Endothelial cell of umbilical vein (primary cell): ENCODE results near the gene GPS1. TPM values are rescaled to one million over a fixed set of nuclear protein-coding genes. Genes with fewer than 3 reads are reported as not detected.

Experiments used
- BruUV-seq: library from RNA; stranded (reverse); fragments of 400-500 nt; replicated peaks from 2 replicates; lab custom pipeline; 2021; lab: Mats Ljungman, UMichigan
- CTCF ChIA-PET: fragments of 300-600, 350-600 bp; sonication (Branson Sonifier 250); formaldehyde crosslinking; loops from one replicate; lab custom pipeline; 2021; ENCODE audit warnings: antibody characterized with exemption, inconsistent platforms; lab: Charles Lee
- POLR2A ChIA-PET: fragments of 300-600, 350-600 bp; sonication (Branson Sonifier 250); formaldehyde crosslinking; loops from one replicate; lab custom pipeline; 2021; ENCODE audit warnings: antibody characterized with exemption, inconsistent platforms; lab: Charles Lee
- DNase-seq: peaks from one replicate; pipeline ENCODE4 v3.0.0-alpha.2; 2011; ENCODE audit warnings: low read depth, low spot score
- FAIRE-seq: peaks from 2 replicates; lab custom pipeline; 2011; peaks lifted over from hg19 to GRCh38; lab: Jason Lieb, UNC
- H2AFZ ChIP-seq: 2 replicates; pipeline ENCODE4 v1.6.0; 2012; ENCODE audit warnings: low read depth, low read length, control low read depth, inconsistent platforms
- H3K27ac ChIP-seq: 2 replicates; pipeline ENCODE4 v1.5.1; 2011; ENCODE audit warnings: low read depth, mild to moderate bottlenecking, control low read depth, low read length, moderate library complexity; ENCODE audit not compliant: insufficient read depth
- H3K27me3 ChIP-seq, 2 experiments: 2 replicates each; pipeline versions ENCODE4 v1.6.0 to v1.6.1; 2011; ENCODE audit warnings: low read length in 2 of 2, mixed read lengths in 1 of 2; ENCODE audit not compliant: control insufficient read depth in 2 of 2, insufficient read depth in 2 of 2
- H3K36me3 ChIP-seq, 2 experiments: 2 replicates in 1 of 2; 3 replicates in 1 of 2; pipeline ENCODE4 v1.5.1; 2011; ENCODE audit warnings: low read length in 2 of 2, mild to moderate bottlenecking in 1 of 2, moderate library complexity in 1 of 2; ENCODE audit not compliant: control insufficient read depth in 2 of 2, insufficient read depth in 2 of 2; ENCODE audit errors: extremely low read depth in 1 of 2
- H3K4me1 ChIP-seq: 3 replicates; pipeline ENCODE4 v1.5.1; 2011; ENCODE audit warnings: mild to moderate bottlenecking, low read length; ENCODE audit not compliant: control insufficient read depth, insufficient read depth; ENCODE audit errors: extremely low read depth
- H3K4me2 ChIP-seq: 2 replicates; pipeline ENCODE4 v1.6.1; 2011; ENCODE audit warnings: low read length, control low read depth, mixed read lengths; ENCODE audit not compliant: insufficient read depth
- H3K4me3 ChIP-seq, 3 experiments: fragments of 200-600 bp in 1 of 3; sonication (generic), shearing (Covaris generic) in 1 of 3; replicated peaks in 1 of 3; 2 replicates each; pipeline ENCODE4 v1.5.1; 2011 to 2016; ENCODE audit warnings: control low read depth in 3 of 3, low read length in 3 of 3, mild to moderate bottlenecking in 2 of 3, inconsistent platforms in 1 of 3, low read depth in 1 of 3, moderate library complexity in 1 of 3; ENCODE audit not compliant: insufficient read depth in 1 of 3
- H3K79me2 ChIP-seq: 2 replicates; pipeline ENCODE4 v1.6.0; 2012; ENCODE audit warnings: low read length, inconsistent platforms; ENCODE audit not compliant: control insufficient read depth, insufficient read depth
- H3K9ac ChIP-seq: replicated peaks from 2 replicates; pipeline ENCODE3; 2011; ENCODE audit warnings: low read length, control low read depth; ENCODE audit not compliant: insufficient read depth; ENCODE audit errors: extremely low read depth
- H3K9me1 ChIP-seq: replicated peaks from 3 replicates; pipeline ENCODE4 v1.6.0; 2011; ENCODE audit warnings: mild to moderate bottlenecking, low read length; ENCODE audit not compliant: control insufficient read depth, insufficient read depth; ENCODE audit errors: extremely low read depth
- H3K9me3 ChIP-seq: replicated peaks from 2 replicates; pipeline ENCODE4 v1.5.1; 2012; ENCODE audit warnings: low read length, inconsistent platforms; ENCODE audit not compliant: control insufficient read depth, insufficient read depth
- H4K20me1 ChIP-seq: replicated peaks from 2 replicates; pipeline ENCODE3; 2011; ENCODE audit warnings: mild to moderate bottlenecking, low read length; ENCODE audit not compliant: control insufficient read depth, insufficient read depth; ENCODE audit errors: extremely low read depth
- CTCF ChIP-seq, 2 donors: IDR thresholded peaks; 1 replicate in 1 of 2; 2 replicates in 1 of 2; pipeline ENCODE4 v1.5.1; 2011; ENCODE audit warnings: low read length in 2 of 2, mild to moderate bottlenecking in 2 of 2, moderate library complexity in 2 of 2, control low read depth in 1 of 2, inconsistent platforms in 1 of 2, low read depth in 1 of 2; ENCODE audit not compliant: insufficient read depth in 1 of 2; ENCODE audit errors: extremely low read depth in 1 of 2
- EZH2 ChIP-seq: IDR thresholded peaks from 2 replicates; pipeline ENCODE4 v1.6.1; 2012; ENCODE audit warnings: borderline replicate concordance, low read depth, mild to moderate bottlenecking, moderate library complexity, low read length, inconsistent platforms; ENCODE audit not compliant: severe bottlenecking
- FOS ChIP-seq: IDR thresholded peaks from 2 replicates; pipeline ENCODE4 v1.6.1; 2011; ENCODE audit warnings: mild to moderate bottlenecking, low read length, moderate library complexity, borderline replicate concordance; ENCODE audit not compliant: insufficient read depth
- GATA2 ChIP-seq: IDR thresholded peaks from 2 replicates; pipeline ENCODE4 v1.7.0; 2011; ENCODE audit warnings: low read depth, mild to moderate bottlenecking, moderate library complexity, mixed read lengths, low read length; ENCODE audit not compliant: insufficient read length, insufficient read depth
- JUN ChIP-seq: IDR thresholded peaks from 2 replicates; pipeline ENCODE4 v1.6.1; 2011; ENCODE audit warnings: borderline replicate concordance, low read depth; ENCODE audit not compliant: insufficient read length, insufficient read depth
- MYC ChIP-seq: IDR thresholded peaks from one replicate; pipeline ENCODE4 v1.6.1; 2011; ENCODE audit warnings: mild to moderate bottlenecking, low read depth, low read length
- POLR2A ChIP-seq: IDR thresholded peaks from 2 replicates; pipeline ENCODE4 v1.6.1; 2012; ENCODE audit warnings: low read depth, mild to moderate bottlenecking, control low read depth, low read length
- POLR2AphosphoS5 ChIP-seq: IDR thresholded peaks from 2 replicates; pipeline ENCODE4 v1.6.1; 2012; ENCODE audit warnings: low read depth, mild to moderate bottlenecking, control low read depth, low read length, moderate library complexity; ENCODE audit not compliant: insufficient read depth
- dilution Hi-C: fragments of 300-500 bp; cut with MboI; formaldehyde crosslinking; loops from one replicate; pipeline ENCODE4 v1.15.0; 2019; ENCODE audit warnings: low sequenced_read_pairs; ENCODE audit not compliant: extremely low pct_ligation_motif_present
- intact Hi-C: fragments of 100-400 bp; cut with micrococcal nuclease; formaldehyde crosslinking; loops from one replicate; pipeline ENCODE4 v1.10.0; 2022
- polyA plus RNA-seq, 4 experiments: library from polyadenylated mRNA; depleted of rRNA in 3 of 4; stranded (reverse) in 3 of 4; unstranded in 1 of 4; fragments of >200 nt; gene quantifications; 2 replicates each; pipeline versions ENCODE4 v1.2.1 to v1.2.3, GENCODE V29; 2011 to 2012; ENCODE audit warnings: missing spikeins in 1 of 4
- total RNA-seq: library from RNA; stranded (reverse); gene quantifications from 2 replicates; pipeline ENCODE4 v1.2.3, GENCODE V29; 2021
- TF ChIP-seq, protein P1 (sequence below): IDR thresholded peaks from 2 replicates; pipeline ENCODE4 v1.6.1; 2011; ENCODE audit not compliant: insufficient read depth, insufficient read length

GPS1 gene
- total and polyA plus RNA-seq, 2 donors (not counting 3 experiments of a cell fraction or from before 2014, with no cell fraction given) = 116 to 178 TPM

DNA sequence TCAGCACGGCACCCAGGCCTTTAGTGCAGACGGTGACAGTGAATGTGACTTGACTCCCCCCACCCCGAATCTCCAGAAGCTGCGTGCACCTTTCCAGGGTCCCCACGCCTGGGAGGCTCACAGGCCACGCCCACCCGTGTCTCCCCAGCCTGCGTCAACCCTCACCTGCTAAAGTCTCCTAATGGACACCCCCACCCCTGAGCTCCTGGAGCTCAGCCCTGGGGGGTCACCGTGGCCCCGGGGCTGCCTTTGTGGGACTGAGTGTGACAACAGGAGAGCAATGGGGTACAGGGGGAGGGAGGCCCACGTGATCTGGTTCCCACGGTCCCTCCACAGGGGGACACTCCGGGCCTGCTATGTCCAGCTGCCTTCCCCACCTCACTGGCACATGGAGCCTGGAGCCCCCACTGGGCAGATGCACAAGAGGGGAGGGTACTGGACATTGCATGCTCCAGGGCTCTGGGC lies 53.8 kb downstream of the GPS1 start:
- POLR2A ChIA-PET = no interaction called here
- Histone ChIP-seq H3K4me2 (no peak overlapping the region), H4K20me1 (no peaks in the 10 kb centered on the region), H3K4me1 (peaks cover 10% of the 10 kb centered on the region), H3K9me3 (no peaks in the 10 kb centered on the region), H2AFZ (no peak overlapping the region), H3K9me1 (no peaks in the 10 kb centered on the region), H3K9ac (no peak overlapping the region), H3K4me3 (no peak overlapping the region), H3K36me3 (no peaks in the 10 kb centered on the region), H3K27ac (no peak overlapping the region), H3K27me3 (no peaks in the 10 kb centered on the region), H3K79me2 (no peaks in the 10 kb centered on the region)
- TF ChIP-seq EZH2 = no peak
- TF ChIP-seq, protein P1, sequence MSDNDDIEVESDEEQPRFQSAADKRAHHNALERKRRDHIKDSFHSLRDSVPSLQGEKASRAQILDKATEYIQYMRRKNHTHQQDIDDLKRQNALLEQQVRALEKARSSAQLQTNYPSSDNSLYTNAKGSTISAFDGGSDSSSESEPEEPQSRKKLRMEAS = no peak
- TF ChIP-seq FOS = no peak
- TF ChIP-seq CTCF (IDR thresholded peaks at IDR 0.05; ENCODE audit: extremely low read depth in 1 of 2, insufficient read depth in 1 of 2, low read depth in 1 of 2, low read length in 2 of 2) = no peak
- no peak for TF ChIP-seq POLR2AphosphoS5
- no peak for TF ChIP-seq MYC
- no peak for TF ChIP-seq JUN
- no peak for TF ChIP-seq GATA2
- no peak for TF ChIP-seq POLR2A
- intact Hi-C loops = no loop called here
- DNase-seq = no peak
- CTCF ChIA-PET = interaction anchor here (0.5 to 2.5 kb wide), 8 partner anchors 28 to 229 kb away, joined by 3 to 17 read pairs (median 4); no protein-coding TSS in a partner anchor
- BruUV-seq = no TSS peak
- no peak for FAIRE-seq
- dilution Hi-C loops = no loop called here
